Trophoblast cell (in vitro differentiated cells and primary cell): Measurements from ENCODE around the gene ST8SIA5.

Experiments
- DNase-seq, 2 donors: peaks; one replicate each; pipeline ENCODE4 v3.0.0-alpha.2; 2016
- H2AFZ ChIP-seq: 2 replicates; pipeline ENCODE4 v1.6.1; 2013; ENCODE audit warnings: low read length, moderate library complexity, mild to moderate bottlenecking; ENCODE audit not compliant: insufficient read depth, poor library complexity
- H2AK5ac ChIP-seq: 2 replicates; pipeline ENCODE4 v1.6.1; 2013; ENCODE audit warnings: mild to moderate bottlenecking, low read length
- H2BK120ac ChIP-seq: 2 replicates; pipeline ENCODE4 v1.6.1; 2013; ENCODE audit warnings: low read length, mild to moderate bottlenecking, moderate library complexity; ENCODE audit not compliant: insufficient read depth, poor library complexity
- H2BK12ac ChIP-seq: 2 replicates; pipeline ENCODE4 v1.6.1; 2013; ENCODE audit warnings: mild to moderate bottlenecking, low read length, moderate library complexity
- H2BK5ac ChIP-seq: 2 replicates; pipeline ENCODE4 v1.6.1; 2013; ENCODE audit warnings: low read length, low read depth, moderate library complexity, mild to moderate bottlenecking; ENCODE audit not compliant: poor library complexity
- H3K14ac ChIP-seq: 2 replicates; pipeline ENCODE4 v1.6.1; 2013; ENCODE audit warnings: mild to moderate bottlenecking, low read length
- H3K18ac ChIP-seq: 2 replicates; pipeline ENCODE4 v1.6.1; 2013; ENCODE audit warnings: mild to moderate bottlenecking, low read length
- H3K23ac ChIP-seq: 2 replicates; pipeline ENCODE4 v1.6.1; 2013; ENCODE audit warnings: low read length
- H3K27ac ChIP-seq: 2 replicates; pipeline ENCODE4 v1.5.1; 2013; ENCODE audit warnings: low read depth, mild to moderate bottlenecking, inconsistent platforms, low read length, moderate library complexity
- H3K27me3 ChIP-seq: 2 replicates; pipeline ENCODE4 v1.6.1; 2013; ENCODE audit warnings: inconsistent platforms, mild to moderate bottlenecking, low read length, moderate library complexity; ENCODE audit not compliant: insufficient read depth
- H3K36me3 ChIP-seq, 2 experiments: 1 replicate in 1 of 2; 2 replicates in 1 of 2; pipeline ENCODE4 v1.6.1; 2013; ENCODE audit warnings: low read length in 2 of 2, mild to moderate bottlenecking in 2 of 2, moderate library complexity in 1 of 2; ENCODE audit not compliant: insufficient read depth in 2 of 2, control insufficient read depth in 1 of 2
- H3K4ac ChIP-seq: 2 replicates; pipeline ENCODE4 v1.6.1; 2013; ENCODE audit warnings: low read depth, mild to moderate bottlenecking, low read length, moderate library complexity
- H3K4me1 ChIP-seq, 2 experiments: 1 replicate in 1 of 2; 2 replicates in 1 of 2; pipeline ENCODE4 v1.6.1; 2013; ENCODE audit warnings: low read length in 2 of 2, mild to moderate bottlenecking in 2 of 2, moderate library complexity in 1 of 2; ENCODE audit not compliant: insufficient read depth in 2 of 2, control insufficient read depth in 1 of 2
- H3K4me2 ChIP-seq: 2 replicates; pipeline ENCODE4 v1.6.1; 2013; ENCODE audit warnings: inconsistent platforms, mild to moderate bottlenecking, low read length, moderate library complexity
- H3K4me3 ChIP-seq: 2 replicates; pipeline ENCODE4 v1.5.1; 2013; ENCODE audit warnings: mild to moderate bottlenecking, low read depth, low read length, inconsistent platforms
- H3K79me1 ChIP-seq: one replicate; pipeline ENCODE4 v1.6.1; 2013; ENCODE audit warnings: low read length
- H3K79me2 ChIP-seq: 2 replicates; pipeline ENCODE4 v1.6.1; 2013; ENCODE audit warnings: low read length, mild to moderate bottlenecking; ENCODE audit not compliant: control insufficient read depth, insufficient read depth, poor library complexity
- H3K9ac ChIP-seq: 2 replicates; pipeline ENCODE4 v1.6.1; 2013; ENCODE audit warnings: mild to moderate bottlenecking, low read length
- H3K9me3 ChIP-seq: 2 replicates; pipeline ENCODE4 v1.6.1; 2013; ENCODE audit warnings: low read depth, mild to moderate bottlenecking, control low read depth, inconsistent platforms, low read length; ENCODE audit not compliant: insufficient read depth
- H4K12ac ChIP-seq: 2 replicates; pipeline ENCODE4 v1.6.1; 2013; ENCODE audit warnings: low read depth, mild to moderate bottlenecking, low read length, moderate library complexity
- H4K8ac ChIP-seq: 2 replicates; pipeline ENCODE4 v1.6.1; 2013; ENCODE audit warnings: low read depth, mild to moderate bottlenecking, low read length, moderate library complexity
- H4K91ac ChIP-seq: one replicate; pipeline ENCODE4 v1.6.1; 2013; ENCODE audit warnings: low read depth, mild to moderate bottlenecking, low read length, moderate library complexity
- WGBS: extraction: QIAGEN DNeasy Blood & Tissue Kit; methylation state at CpG from one replicate; pipeline ENCODE4 v1.1.7; 2013; ENCODE audit warnings: missing lambda C conversion rate; ENCODE audit not compliant: insufficient read length, insufficient coverage; ENCODE audit errors: extremely low coverage; 5-methylcytosine and 5-hydroxymethylcytosine counted together

ST8SIA5 gene

DNA sequence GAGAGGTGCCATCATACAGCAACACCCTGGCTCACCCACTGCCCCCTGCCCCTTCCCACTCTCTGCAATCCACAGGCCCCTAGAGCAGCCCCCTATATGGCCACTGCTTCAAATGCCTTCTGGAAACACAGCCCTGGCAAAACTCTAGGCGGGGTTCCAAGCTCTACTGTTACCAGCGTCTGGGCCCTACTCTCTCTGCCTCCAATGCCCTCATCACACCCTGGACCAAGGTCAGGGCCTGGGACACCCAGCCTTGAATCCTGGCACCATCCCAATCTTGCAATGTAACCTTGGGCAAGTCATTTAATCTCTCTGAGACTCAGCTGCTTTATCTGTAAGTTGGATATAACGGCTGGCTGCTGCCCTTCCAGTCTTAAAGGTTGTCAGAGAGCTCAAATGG lies 60.6 kb downstream of the ST8SIA5 start:
- H3K79me1 ChIP-seq, result no peaks in the 10 kb centered on the region
- no peaks in the 10 kb centered on the region for H3K4me1 ChIP-seq
- no peaks in the 10 kb centered on the region for H3K36me3 ChIP-seq
- H2AK5ac ChIP-seq, result no peak overlapping the region
- no peak overlapping the region for H4K12ac ChIP-seq
- no peak overlapping the region for H3K4me2 ChIP-seq
- no peak overlapping the region for H3K9ac ChIP-seq
- no peak overlapping the region for H3K14ac ChIP-seq
- H3K27me3 ChIP-seq, result no peaks in the 10 kb centered on the region
- H3K79me2 ChIP-seq, result no peaks in the 10 kb centered on the region
- H3K27ac ChIP-seq, result no peak overlapping the region
- no peak overlapping the region for H3K18ac ChIP-seq
- H3K9me3 ChIP-seq, result peaks cover 3% of the 10 kb centered on the region
- H3K4ac ChIP-seq, result no peak overlapping the region
- no peak overlapping the region for H2BK12ac ChIP-seq
- H2AFZ ChIP-seq, result no peak overlapping the region
- H3K23ac ChIP-seq, result no peak overlapping the region
- WGBS, result no CpG with 5 or more reads among the region's 3 CpGs
- no peak overlapping the region for H4K91ac ChIP-seq
- H2BK5ac ChIP-seq, result no peak overlapping the region
- H4K8ac ChIP-seq, result no peak overlapping the region
- H2BK120ac ChIP-seq, result no peak overlapping the region
- H3K4me3 ChIP-seq, result no peak overlapping the region
- no peak for DNase-seq

DNA sequence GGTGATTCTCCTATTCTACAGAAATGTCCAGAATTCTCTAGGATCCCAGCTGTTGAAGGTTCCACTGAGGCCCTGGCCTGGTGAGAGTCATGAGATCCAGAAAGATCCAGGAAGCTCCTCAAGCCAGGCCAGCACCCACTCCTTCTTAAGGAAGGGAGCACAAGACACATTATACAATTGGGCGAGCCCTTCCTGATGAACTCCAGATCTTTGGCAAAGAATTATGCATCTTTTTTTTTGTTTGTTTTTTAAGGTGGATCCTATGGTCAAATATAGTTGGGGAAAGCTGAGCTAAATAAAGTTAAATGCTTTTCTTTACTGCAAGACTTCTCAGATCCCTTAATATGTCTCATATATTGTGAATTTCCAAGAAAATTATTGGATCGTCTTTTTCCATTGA lies 62.9 kb downstream of the ST8SIA5 start:
- H3K23ac ChIP-seq, result no peak overlapping the region
- H3K4me3 ChIP-seq, result no peak overlapping the region
- no peak overlapping the region for H3K18ac ChIP-seq
- H2AK5ac ChIP-seq, result no peak overlapping the region
- no peak overlapping the region for H3K4ac ChIP-seq
- WGBS, result no CpG with 5 or more reads among the region's 2 CpGs
- H2AFZ ChIP-seq, result no peak overlapping the region
- H3K14ac ChIP-seq, result no peak overlapping the region
- H3K27ac ChIP-seq, result no peak overlapping the region
- peaks cover 1% of the 10 kb centered on the region for H3K9me3 ChIP-seq
- no peak overlapping the region for H2BK12ac ChIP-seq
- no peaks in the 10 kb centered on the region for H3K27me3 ChIP-seq
- H4K8ac ChIP-seq, result no peak overlapping the region
- H2BK5ac ChIP-seq, result no peak overlapping the region
- H4K12ac ChIP-seq, result no peak overlapping the region
- no peak overlapping the region for H4K91ac ChIP-seq
- H3K4me2 ChIP-seq, result no peak overlapping the region
- no peak for DNase-seq
- no peak overlapping the region for H2BK120ac ChIP-seq
- no peaks in the 10 kb centered on the region for H3K36me3 ChIP-seq
- H3K79me1 ChIP-seq, result no peaks in the 10 kb centered on the region
- no peak overlapping the region for H3K9ac ChIP-seq
- no peaks in the 10 kb centered on the region for H3K4me1 ChIP-seq
- H3K79me2 ChIP-seq, result no peaks in the 10 kb centered on the region

DNA sequence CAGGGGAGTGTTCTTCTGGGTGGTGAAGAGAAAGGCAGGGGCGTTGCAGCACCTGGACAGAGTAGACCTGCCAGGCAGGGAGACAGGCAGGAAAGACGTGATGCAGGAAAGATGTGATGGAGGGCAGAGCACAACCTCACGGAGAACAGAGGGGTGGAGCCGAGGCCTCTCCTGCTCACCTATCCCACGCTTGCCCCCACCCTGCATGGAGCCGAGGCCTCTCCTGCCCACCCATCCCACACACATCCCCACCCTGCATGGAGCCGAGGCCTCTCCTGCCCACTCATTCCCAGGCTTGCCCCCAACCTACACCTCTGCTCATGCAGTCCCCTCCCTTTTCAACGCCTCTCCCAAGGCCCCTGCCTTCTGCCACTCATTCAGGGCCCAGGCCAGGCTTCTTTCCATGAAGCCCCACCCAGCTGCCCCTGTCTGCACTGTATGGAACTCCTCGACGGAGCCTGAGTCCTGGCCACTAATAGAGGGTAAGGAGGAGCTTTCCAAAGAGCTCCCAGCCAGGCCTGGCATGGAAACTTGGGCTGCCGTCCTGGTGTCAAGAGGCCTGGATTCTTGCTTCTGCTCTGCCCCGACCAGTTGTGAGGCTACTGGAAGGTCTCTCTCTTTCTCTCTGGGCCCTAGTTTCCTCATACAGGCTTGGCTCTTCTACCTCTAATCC lies 67.9 kb downstream of the ST8SIA5 start:
- no peak for DNase-seq
- H3K4me2 ChIP-seq, result no peak overlapping the region
- H4K8ac ChIP-seq, result no peak overlapping the region
- H2BK5ac ChIP-seq, result no peak overlapping the region
- H3K4ac ChIP-seq, result no peak overlapping the region
- H3K27me3 ChIP-seq, result no peaks in the 10 kb centered on the region
- H3K36me3 ChIP-seq, result no peaks in the 10 kb centered on the region
- H2BK12ac ChIP-seq, result no peak overlapping the region
- no peak overlapping the region for H4K91ac ChIP-seq
- no peak overlapping the region for H3K27ac ChIP-seq
- no peak overlapping the region for H3K18ac ChIP-seq
- H3K14ac ChIP-seq, result no peak overlapping the region
- no peaks in the 10 kb centered on the region for H3K4me1 ChIP-seq
- H3K79me2 ChIP-seq, result no peaks in the 10 kb centered on the region
- no peak overlapping the region for H3K23ac ChIP-seq
- H2AFZ ChIP-seq, result no peak overlapping the region
- WGBS, result no CpG with 5 or more reads among the region's 12 CpGs
- no peak overlapping the region for H2AK5ac ChIP-seq
- H4K12ac ChIP-seq, result no peak overlapping the region
- no peak overlapping the region for H3K9ac ChIP-seq
- H2BK120ac ChIP-seq, result no peak overlapping the region
- no peak overlapping the region for H3K4me3 ChIP-seq
- H3K9me3 ChIP-seq, result no peaks in the 10 kb centered on the region
- H3K79me1 ChIP-seq, result no peaks in the 10 kb centered on the region

DNA sequence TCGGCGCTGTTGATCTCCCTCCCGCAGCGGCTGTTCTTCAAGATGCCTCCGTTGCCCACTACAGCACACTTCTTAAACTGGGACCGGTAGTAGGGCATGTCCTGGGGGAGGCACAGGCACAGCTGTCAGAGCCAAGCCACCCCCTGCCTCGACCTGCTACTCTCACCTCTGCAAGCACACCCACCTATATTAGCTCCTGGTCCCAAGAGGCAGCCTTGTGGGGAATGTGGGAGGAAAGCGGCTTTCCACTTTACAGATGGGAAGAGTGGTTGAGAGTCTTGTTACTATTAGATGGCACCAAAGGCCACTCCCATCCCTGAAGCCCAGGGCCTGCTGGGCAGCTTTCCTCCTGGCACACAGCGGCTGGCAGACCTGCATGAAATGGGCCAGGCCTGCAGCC lies 70.7 kb downstream of the ST8SIA5 start:
- no peak overlapping the region for H3K4ac ChIP-seq
- no peak overlapping the region for H2AFZ ChIP-seq
- no peak overlapping the region for H3K18ac ChIP-seq
- no peaks in the 10 kb centered on the region for H3K27me3 ChIP-seq
- H3K9me3 ChIP-seq, result peaks cover 2% of the 10 kb centered on the region
- no peak overlapping the region for H2BK12ac ChIP-seq
- no peak overlapping the region for H4K91ac ChIP-seq
- H4K12ac ChIP-seq, result no peak overlapping the region
- no peaks in the 10 kb centered on the region for H3K79me2 ChIP-seq
- H4K8ac ChIP-seq, result no peak overlapping the region
- H3K27ac ChIP-seq, result no peak overlapping the region
- H3K9ac ChIP-seq, result no peak overlapping the region
- no peak overlapping the region for H2AK5ac ChIP-seq
- no peak for DNase-seq
- WGBS, result no CpG with 5 or more reads among the region's 9 CpGs
- H3K4me2 ChIP-seq, result no peak overlapping the region
- no peak overlapping the region for H2BK5ac ChIP-seq
- no peaks in the 10 kb centered on the region for H3K36me3 ChIP-seq
- no peak overlapping the region for H3K4me3 ChIP-seq
- no peak overlapping the region for H3K23ac ChIP-seq
- H2BK120ac ChIP-seq, result no peak overlapping the region
- no peaks in the 10 kb centered on the region for H3K4me1 ChIP-seq
- no peak overlapping the region for H3K14ac ChIP-seq
- H3K79me1 ChIP-seq, result no peaks in the 10 kb centered on the region
